ENCODE data around the gene FAM131C. TPM values are rescaled to one million over a fixed set of nuclear protein-coding genes. Genes with fewer than 3 reads are reported as not detected.

Gene FAM131C
- total RNA-seq, 1 donor from 2014 or later, result 1.4 TPM

DNA sequence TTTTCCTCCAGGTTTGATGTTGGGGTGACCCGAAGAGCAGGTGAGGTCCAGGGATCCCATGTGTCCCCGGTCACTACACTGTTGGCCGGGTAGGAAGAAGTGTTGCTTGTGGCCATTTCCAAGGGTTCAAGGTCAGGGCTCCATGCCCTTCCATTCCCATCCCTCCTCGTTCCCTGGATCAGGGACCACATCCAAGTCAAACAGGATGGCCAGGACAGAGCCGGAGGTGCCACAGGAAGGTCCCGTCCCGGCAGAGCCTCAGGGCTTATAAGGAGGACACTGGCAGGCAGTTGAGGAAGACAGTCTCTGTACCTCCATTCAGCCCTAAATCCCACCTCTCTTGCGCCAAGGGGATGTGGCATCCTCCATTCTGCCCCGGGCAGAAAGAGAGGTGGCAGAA, 22.0 kb upstream of the FAM131C start:
- Mint-ChIP-seq H3K36me3 (no peaks in the 10 kb centered on the region), H3K27ac (no peak overlapping the region)
- no peak for DNase-seq (ENCODE audit: extremely low spot score, unreplicated experiment)

DNA sequence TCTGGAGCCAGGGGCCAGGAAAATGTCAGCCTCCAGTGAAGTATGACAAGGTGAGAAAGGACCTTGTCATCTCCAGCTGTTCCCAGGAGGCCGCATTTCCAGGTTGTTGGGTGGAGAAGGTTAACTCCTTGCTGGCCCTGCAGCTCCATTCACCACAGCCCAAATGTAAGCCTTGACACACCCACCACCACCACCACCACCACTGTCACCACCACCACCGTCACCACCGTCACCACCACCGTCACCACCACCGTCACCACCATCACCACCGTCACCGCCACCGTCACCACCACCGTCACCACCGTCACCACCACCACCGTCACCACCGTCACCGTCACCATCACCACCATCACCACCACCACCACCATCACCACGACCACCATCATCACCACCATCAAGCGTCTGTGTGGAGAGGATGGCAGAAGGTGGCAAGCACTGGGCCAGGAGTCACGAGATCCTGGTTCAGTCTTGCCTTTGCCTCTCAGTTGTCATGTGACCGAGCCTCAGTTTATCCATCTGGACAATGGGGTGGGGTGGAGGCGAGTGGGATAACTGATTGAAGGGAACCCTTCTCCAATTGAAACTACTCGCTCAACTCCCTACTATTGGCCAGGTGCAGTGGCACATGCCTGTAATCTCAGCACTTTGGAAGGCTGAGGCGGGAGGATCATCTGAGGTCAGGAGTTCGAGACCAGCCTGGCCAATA, 21.2 kb upstream of the FAM131C start:
- H3K27ac Mint-ChIP-seq, result no peak overlapping the region

More for the DNA sequence above, 22.0 kb upstream of the FAM131C start:
- Mint-ChIP-seq H3K9me3 (no peaks in the 10 kb centered on the region), H3K27me3 (peaks cover 5% of the 10 kb centered on the region), H3K4me1 (ENCODE audit: unreplicated experiment) (peaks cover 5% of the 10 kb centered on the region), H3K4me3 (no peak overlapping the region)
- TF ChIP-seq, protein P1, sequence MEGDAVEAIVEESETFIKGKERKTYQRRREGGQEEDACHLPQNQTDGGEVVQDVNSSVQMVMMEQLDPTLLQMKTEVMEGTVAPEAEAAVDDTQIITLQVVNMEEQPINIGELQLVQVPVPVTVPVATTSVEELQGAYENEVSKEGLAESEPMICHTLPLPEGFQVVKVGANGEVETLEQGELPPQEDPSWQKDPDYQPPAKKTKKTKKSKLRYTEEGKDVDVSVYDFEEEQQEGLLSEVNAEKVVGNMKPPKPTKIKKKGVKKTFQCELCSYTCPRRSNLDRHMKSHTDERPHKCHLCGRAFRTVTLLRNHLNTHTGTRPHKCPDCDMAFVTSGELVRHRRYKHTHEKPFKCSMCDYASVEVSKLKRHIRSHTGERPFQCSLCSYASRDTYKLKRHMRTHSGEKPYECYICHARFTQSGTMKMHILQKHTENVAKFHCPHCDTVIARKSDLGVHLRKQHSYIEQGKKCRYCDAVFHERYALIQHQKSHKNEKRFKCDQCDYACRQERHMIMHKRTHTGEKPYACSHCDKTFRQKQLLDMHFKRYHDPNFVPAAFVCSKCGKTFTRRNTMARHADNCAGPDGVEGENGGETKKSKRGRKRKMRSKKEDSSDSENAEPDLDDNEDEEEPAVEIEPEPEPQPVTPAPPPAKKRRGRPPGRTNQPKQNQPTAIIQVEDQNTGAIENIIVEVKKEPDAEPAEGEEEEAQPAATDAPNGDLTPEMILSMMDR (conservative IDR thresholded peaks at IDR 0.05), result no peak

DNA sequence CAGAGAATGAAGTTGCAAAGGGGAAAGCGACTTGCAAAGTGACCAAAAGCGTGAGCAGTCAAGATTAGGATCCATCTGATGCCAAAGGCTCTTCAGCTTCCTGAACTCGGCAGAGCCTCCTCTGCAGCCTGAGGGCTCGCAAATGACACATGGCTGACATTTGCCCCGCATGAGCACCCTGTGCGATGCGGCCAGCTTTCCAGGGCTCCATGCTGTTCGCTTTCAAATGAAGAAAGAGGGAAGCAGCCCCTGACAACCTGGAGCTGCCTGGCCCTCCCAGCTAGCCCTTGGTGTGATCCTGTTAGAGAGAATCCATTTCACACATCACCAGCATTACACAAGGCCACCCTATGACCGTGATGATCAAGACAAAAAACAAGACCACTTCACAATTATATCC, 20.2 kb upstream of the FAM131C start:
- Mint-ChIP-seq H3K9me3 (no peaks in the 10 kb centered on the region), H3K27ac (no peak overlapping the region), H3K4me3 (no peak overlapping the region), H3K36me3 (no peaks in the 10 kb centered on the region), H3K4me1 (ENCODE audit: unreplicated experiment) (peaks cover 9% of the 10 kb centered on the region), H3K27me3 (peaks cover 5% of the 10 kb centered on the region)
- TF ChIP-seq, protein P1 (conservative IDR thresholded peaks at IDR 0.05), result no peak
- no peak for DNase-seq (ENCODE audit: extremely low spot score, unreplicated experiment)

More for the DNA sequence above, 21.2 kb upstream of the FAM131C start:
- peaks cover 5% of the 10 kb centered on the region for H3K27me3 Mint-ChIP-seq
- no peaks in the 10 kb centered on the region for H3K36me3 Mint-ChIP-seq
- TF ChIP-seq, protein P1 (conservative IDR thresholded peaks at IDR 0.05), result no peak
- H3K4me1 Mint-ChIP-seq (ENCODE audit: unreplicated experiment), result peaks cover 5% of the 10 kb centered on the region
- H3K4me3 Mint-ChIP-seq, result no peak overlapping the region
- H3K9me3 Mint-ChIP-seq, result no peaks in the 10 kb centered on the region
- no peak for DNase-seq (ENCODE audit: extremely low spot score, unreplicated experiment)

DNA sequence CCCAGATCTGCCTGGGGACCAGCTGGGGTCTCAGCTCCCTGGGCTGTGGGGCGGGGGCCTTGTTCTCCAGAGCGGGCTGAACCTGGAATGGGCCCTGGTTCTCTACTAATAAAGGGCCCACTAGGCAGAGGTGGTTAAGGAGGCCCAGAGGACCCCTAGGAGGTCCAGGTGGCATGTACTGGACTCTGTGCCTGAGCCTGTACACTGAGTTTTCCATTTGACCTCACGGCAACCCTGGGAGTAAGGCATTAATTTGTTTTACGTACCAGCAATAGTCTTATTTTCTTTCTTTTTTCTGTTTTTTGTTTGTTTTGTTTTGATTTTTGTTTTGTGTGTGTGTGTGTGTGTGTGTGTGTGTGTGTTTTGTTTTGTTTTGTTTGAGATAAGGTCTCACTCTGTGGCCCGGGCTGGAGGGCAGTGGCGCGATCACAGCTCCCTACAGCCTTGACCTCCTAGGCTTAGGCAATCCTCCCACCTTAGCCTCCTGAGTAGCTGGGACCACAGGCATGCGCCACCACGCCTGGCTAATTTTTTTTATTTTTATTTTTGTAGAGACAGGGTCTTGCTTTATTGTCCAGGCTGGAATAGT, 19.6 kb upstream of the FAM131C start:
- Mint-ChIP-seq H3K9me3 (no peaks in the 10 kb centered on the region), H3K4me3 (no peak overlapping the region), H3K36me3 (no peaks in the 10 kb centered on the region), H3K27me3 (peaks cover 5% of the 10 kb centered on the region), H3K4me1 (ENCODE audit: unreplicated experiment) (peaks cover 9% of the 10 kb centered on the region), H3K27ac (no peak overlapping the region)
- DNase-seq (ENCODE audit: extremely low spot score, unreplicated experiment), result no peak
- TF ChIP-seq, protein P1 (conservative IDR thresholded peaks at IDR 0.05), result no peak

DNA sequence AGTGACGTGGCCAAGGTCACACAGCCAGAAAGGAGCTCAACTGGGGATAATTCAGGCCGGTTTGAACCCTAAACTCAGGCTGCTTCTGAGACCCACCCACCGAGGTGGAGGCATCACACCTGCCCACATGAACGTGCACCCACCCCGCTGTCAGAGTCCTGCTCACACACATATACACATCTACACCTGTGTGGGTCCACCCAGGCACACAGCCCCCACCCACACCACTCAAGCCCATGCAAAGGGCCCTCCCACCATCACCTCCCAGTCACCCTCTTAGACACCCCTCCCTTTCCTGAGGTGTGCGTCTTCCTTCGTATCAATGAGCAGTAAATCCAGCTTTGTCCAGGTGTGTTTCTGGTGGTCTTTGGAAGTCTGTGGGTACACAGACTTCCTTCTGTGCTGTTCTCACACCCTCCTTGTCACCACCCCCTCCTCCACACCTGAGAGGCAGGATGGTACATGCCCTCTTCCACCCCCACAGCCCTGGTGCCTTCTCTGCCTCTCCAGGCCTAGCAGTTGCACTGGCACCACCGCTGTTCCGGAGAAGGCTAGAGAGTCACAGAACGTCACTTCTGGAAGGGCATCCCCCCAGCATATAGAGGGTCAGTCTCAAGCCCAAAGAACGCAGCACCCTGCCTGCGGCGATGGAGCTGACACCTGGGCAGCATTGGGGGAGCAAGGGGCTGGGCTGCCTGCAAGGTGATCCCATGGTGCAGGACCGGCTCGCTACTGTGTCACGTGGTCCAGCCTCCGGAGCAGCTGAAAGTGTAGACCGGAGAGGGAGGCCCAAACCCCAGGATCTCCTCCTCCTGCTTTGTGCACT, 18.9 kb upstream of the FAM131C start:
- no peak for DNase-seq (ENCODE audit: extremely low spot score, unreplicated experiment)
- Mint-ChIP-seq H3K36me3 (no peaks in the 10 kb centered on the region), H3K27ac (no peak overlapping the region), H3K4me3 (no peak overlapping the region), H3K4me1 (ENCODE audit: unreplicated experiment) (peaks cover 13% of the 10 kb centered on the region), H3K9me3 (no peaks in the 10 kb centered on the region), H3K27me3 (peaks cover 5% of the 10 kb centered on the region)
- TF ChIP-seq, protein P1 (conservative IDR thresholded peaks at IDR 0.05), result no peak

Measured in type B pancreatic cell (in vitro differentiated cells).